ENCODE measurements around the gene CLEC1A.

Gene CLEC1A

DNA sequence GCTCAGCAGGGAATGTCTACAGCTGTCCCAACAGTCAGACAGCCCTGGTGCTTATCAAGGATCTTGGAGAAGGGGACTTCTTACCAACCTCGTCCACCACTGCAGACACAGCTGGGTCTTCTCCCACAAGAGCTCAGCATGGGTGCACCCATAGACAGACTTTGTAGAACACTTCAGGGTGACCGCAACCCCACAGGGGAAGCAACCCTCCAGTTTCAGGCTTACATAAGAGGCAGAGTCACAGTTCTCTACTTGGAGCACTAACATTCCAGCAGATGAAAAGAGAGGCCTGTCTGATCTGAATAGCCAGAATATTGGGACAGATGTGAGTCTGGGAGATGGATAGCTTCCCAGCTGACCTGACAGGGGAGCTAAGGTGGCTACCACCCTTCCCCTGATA lies 3.5 kb upstream of the CLEC1A start:
- in situ Hi-C loops (cut with MboI; ENCODE audit: low sequenced_read_pairs), result no loop called here

GRCh38 chr12:10101648-10102220 lies 2.9 kb upstream of the CLEC1A start:
- in situ Hi-C loops (cut with MboI; ENCODE audit: low sequenced_read_pairs), result no loop called here

DNA sequence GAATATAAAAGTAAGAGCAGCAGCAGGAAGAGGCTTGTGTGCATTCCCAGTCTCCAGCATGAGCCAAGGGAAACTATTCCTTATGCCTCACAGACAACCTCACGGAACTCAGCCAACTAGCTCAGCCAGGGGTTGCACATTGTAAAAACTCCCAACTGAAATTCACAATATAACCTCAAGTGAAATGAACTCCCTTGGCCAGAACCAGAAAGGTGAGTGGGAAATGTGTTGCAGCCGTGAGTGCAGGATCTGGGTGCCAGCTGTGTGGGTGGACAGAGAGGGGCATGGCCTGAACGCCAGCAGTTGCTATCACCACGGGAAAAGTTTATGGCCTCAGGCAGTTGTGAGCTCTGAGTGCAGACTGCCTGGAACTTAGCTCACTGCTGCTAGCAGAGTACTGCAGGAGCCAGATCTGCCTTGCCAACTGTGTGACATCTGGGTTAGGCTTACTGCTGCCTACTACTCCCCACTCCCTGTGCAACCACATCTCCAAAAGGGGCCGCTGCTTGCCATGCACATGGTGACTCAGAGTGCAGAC lies 2.3 kb upstream of the CLEC1A start:
- in situ Hi-C loops (cut with MboI; ENCODE audit: low sequenced_read_pairs), result no loop called here

GRCh38 chr12:10097521-10097920 lies 1.3 kb downstream of the CLEC1A start:
- in situ Hi-C loops (cut with MboI; ENCODE audit: low sequenced_read_pairs), result no loop called here

DNA sequence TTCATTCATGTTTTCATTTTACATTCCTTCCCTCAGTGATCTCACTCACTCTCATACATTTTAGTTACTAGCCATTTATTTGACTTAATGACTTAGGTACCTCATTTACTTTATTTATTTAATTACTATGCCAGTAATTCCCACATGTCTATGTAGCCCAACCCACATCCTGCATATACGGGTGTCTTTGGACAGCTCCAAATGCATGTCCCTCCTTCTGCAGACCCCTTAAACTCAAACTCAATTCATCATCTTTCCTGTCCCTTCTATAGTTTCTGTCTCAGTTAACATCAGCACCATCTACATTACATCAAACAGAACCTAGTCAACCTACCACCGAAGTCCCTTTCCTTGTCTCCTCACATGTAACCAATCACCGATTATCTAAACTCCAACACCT lies 2.8 kb downstream of the CLEC1A start:
- in situ Hi-C loops (cut with MboI; ENCODE audit: low sequenced_read_pairs), result no loop called here

- in situ Hi-C loops (cut with MboI; ENCODE audit: low sequenced_read_pairs), result no loop called here
Observed at GRCh38 chr12:10094646-10095395, 4.0 kb downstream of the CLEC1A start.

- in situ Hi-C loops (cut with MboI; ENCODE audit: low sequenced_read_pairs), result no loop called here
Observed at GRCh38 chr12:10088955-10089900, 9.6 kb downstream of the CLEC1A start.

- in situ Hi-C loops (cut with MboI; ENCODE audit: low sequenced_read_pairs), result no loop called here
Observed at GRCh38 chr12:10088031-10088430, 10.8 kb downstream of the CLEC1A start.

DNA sequence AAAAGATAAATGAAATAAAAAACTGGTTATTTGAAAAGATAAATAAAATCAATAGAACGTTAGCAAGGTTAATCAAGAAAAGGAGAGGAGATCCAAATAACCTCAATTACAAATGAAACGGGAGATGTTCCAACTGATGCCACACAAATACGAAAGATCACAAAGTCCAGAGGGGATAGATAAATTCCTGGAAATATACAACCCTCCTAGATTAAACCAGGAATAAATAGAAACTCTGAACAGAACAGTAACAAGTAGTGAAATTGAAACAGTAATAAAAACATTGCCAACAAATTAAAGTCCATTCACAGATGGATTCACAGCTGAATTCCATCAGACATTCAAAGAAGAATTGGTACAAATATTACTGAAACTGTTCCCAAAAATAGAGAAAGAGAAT lies 12.4 kb downstream of the CLEC1A start:
- in situ Hi-C loops (cut with MboI; ENCODE audit: low sequenced_read_pairs), result no loop called here

- in situ Hi-C loops (cut with MboI; ENCODE audit: low sequenced_read_pairs), result no loop called here
Observed at GRCh38 chr12:10084733-10085132, 14.1 kb downstream of the CLEC1A start.

DNA sequence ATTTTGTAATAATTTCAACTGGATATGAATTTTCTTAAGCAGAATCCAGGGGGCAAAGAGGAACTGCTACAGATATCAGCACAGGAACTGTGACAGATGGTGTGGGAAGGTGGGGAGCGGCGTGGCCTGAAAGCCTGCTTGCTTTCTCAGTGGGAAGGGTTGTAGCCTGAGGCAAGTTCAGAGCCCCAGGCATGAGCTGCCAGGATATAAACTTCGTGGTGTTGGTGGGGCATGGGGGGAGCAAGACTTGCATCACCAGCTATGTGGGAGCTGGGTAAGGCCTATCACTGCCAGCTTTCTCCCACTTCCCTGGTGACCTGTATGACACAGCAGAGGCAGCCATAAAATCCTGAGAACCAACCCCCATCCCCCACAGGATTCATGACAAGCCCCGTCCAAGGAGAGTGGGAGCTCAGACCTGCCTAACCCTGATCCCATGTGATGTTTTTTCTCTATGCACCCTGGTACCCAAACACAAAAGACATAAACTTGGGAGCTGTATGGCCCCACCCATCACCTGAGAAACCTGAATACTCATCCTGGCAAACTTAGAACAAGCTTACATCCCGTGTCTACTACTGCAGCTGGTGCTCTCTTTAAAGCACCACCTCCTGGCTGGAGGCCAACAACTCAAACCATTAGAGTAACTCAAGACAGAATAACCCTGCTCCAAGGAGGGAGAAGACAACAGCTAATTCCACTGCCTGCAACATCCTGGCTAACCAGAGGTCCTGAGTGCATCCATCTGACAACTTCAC lies 16.5 kb downstream of the CLEC1A start:
- in situ Hi-C loops (cut with MboI; ENCODE audit: low sequenced_read_pairs), result no loop called here

DNA sequence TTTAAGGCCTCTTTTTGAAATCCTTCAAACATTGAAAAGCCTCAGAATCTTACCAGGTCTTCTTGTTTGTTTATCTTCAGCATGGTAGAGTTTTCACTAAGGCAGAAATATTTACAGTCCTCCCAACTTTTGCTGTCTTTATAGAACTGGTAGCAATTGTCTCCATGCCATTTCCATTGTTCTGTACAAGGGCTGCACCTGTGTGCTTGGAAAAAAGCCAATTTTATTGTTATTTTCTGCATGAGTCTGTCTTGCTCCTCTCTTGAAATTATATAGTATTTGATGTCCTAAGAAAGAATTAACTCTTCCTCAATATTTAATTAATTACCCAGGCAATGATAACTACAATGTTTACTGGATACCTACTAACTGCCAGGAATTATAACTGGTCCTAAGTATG lies 23.3 kb downstream of the CLEC1A start:
- in situ Hi-C loops (cut with MboI; ENCODE audit: low sequenced_read_pairs), result no loop called here

DNA sequence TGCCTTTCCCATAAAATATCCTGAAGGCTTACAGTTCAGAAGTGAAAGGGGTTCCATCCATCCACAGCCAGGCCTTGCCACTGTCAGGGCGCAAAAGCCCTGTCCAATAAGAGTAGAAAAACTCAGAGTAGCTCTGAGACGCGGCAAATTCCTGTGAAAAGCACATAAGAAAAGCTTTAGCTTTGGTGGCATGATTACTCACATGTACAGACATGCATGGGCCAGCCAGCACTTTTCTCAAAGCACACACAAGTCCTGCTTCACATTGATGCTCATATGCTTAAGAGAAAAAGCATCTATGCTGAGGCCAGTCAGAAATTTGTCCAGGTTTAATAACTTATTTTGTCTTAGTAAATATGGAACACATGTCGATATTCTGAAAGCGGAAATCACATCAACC lies 25.5 kb downstream of the CLEC1A start:
- in situ Hi-C loops (cut with MboI; ENCODE audit: low sequenced_read_pairs), result no loop called here

DNA sequence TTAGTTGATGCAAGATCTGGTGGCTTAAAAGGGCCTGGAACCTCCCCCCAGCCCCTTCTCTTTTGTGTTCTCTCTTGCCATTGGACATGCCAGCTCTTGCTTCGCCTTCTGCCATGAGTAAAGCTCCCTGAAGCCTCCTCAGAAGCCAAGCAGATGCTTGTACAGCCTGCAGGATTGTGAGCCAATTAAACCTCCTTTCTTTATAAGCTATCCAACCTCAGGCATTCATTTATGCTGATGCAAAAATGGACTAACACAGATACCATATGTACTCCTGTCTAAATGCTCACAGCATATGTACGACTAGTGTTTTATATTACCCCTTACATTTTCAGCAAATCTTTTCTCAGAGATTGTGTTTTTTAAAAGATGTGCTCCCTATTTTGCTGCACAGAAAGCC lies 26.7 kb downstream of the CLEC1A start:
- in situ Hi-C loops (cut with MboI; ENCODE audit: low sequenced_read_pairs), result no loop called here

- in situ Hi-C loops (cut with MboI; ENCODE audit: low sequenced_read_pairs), result no loop called here
Observed at GRCh38 chr12:10070380-10070779, 28.4 kb downstream of the CLEC1A start.

- in situ Hi-C loops (cut with MboI; ENCODE audit: low sequenced_read_pairs), result no loop called here
Observed at GRCh38 chr12:10069976-10070375, 28.8 kb downstream of the CLEC1A start.

DNA sequence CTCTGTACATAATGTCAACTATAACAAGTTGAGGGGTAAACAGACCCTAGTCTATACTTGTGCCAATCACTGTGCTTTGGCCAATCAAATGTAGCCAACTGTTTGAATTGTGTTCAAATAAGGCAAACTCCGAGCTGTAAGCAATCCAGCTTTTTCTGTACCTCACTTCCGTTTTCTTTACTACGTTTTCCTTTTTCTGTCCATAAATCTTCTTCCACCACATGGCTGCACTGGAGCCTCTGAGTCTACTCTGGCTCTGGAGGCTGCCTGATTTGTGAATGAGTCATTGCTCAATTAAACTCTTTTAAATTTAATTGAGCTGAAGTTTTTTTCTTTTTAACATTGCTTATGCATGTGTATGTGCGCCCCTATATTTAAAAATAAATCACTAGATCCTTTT lies 29.7 kb downstream of the CLEC1A start:
- in situ Hi-C loops (cut with MboI; ENCODE audit: low sequenced_read_pairs), result no loop called here

- in situ Hi-C loops (cut with MboI; ENCODE audit: low sequenced_read_pairs), result no loop called here
Observed at GRCh38 chr12:10068644-10069043, 30.1 kb downstream of the CLEC1A start.

DNA sequence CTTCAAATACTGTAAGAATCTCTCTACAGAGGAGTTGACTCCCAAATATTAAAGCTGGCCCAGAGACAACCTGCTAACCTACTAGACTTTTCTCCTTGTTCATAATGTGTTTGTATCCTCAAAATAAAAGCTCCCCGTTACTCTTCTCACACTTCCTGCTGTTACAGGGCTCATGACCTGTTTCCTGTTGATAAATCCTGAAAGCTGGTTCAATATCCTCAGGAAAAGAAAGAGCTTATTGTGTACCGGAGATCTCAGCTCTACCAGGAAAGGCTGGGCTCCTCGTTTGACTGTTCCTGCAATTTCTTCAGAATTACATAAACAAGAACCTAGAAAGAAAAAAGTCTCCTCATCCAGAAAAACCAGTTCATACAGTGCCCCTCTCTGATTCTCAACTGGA lies 30.8 kb downstream of the CLEC1A start:
- in situ Hi-C loops (cut with MboI; ENCODE audit: low sequenced_read_pairs), result no loop called here

DNA sequence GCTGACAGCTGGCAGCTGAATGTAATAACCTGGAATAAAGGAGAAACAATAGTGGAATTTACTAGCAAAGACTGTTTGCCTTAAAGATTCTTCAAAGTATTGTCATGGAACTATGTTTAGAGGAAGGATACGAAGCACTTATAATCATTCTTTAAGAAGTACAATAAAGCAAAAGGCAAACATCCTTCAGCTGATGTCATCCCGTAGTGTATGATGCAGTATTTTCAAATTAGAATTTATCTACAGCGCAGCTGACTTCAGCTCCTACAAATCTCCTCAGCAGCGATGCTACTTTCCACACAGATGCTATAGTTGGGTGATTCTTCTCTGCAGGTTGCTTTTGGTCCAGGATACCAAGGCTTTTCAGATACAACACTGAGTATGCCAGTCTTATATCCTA lies 31.5 kb downstream of the CLEC1A start:
- in situ Hi-C loops (cut with MboI; ENCODE audit: low sequenced_read_pairs), result no loop called here

DNA sequence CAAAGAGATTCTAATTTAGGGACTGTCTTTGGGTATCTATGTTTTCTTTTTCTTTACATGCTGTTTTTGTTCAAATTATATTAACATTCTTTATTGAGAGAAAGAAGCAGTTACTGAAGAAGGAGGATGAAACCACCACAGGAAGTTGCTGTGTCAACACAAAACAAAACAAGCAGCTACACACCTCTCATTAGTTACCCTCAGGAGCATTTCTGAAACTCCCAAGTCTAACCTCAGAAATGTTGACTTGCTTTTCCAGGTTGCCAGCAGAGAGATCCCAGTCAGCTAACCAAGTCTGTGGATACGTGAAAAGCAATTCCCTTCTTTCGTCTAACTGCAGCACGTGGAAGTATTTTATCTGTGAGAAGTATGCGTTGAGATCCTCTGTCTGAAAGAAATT lies 33.5 kb downstream of the CLEC1A start:
- in situ Hi-C loops (cut with MboI; ENCODE audit: low sequenced_read_pairs), result no loop called here
